ENCODE measurements around the gene CAPN3.
"Not testable (repeated sequence)": the region's sequence is repeated elsewhere in the genome, so short reads cannot be mapped to it uniquely, and the experiment has no call there.

Gene CAPN3

DNA sequence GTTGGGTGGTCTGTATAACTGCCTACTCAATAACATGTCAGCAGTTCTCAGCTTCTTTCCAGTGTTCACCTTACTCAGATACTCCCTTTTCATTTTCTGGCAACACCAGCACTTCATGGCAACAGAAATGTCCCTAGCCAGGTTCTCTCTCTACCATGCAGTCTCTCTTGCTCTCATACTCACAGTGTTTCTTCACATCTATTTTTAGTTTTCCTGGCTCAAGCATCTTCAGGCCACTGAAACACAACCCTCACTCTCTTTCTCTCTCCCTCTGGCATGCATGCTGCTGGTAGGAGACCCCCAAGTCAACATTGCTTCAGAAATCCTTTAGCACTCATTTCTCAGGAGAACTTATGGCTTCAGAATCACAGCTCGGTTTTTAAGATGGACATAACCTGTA lies at the start of gene CAPN3:
TSS of gene CAPN3 (plus strand) at position 253 of the 400 bp plus-strand sequence. CDS start 305 bp downstream, outside the sequence.
- DNase-seq: no peak

DNA sequence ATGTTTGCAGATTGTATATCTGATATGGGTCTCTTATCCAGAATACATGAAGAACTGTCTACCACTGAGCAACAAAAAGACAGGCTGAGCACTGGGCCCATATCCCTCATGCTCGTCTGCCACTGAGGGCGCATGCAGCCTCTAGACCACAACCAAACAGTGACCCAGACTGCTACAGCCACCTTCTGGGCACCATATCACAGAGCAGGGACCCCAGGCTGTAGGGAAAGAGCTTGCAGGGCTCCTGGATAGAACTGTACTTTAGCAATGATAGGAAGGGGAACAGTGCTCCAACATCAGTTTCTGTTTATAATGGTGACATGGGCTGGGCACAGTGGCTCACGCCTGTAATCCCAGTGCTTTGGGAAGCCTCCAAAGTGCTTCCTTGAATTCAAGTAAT lies 45.8 kb upstream of the CAPN3 start:
- DNase-seq: no peak

DNA sequence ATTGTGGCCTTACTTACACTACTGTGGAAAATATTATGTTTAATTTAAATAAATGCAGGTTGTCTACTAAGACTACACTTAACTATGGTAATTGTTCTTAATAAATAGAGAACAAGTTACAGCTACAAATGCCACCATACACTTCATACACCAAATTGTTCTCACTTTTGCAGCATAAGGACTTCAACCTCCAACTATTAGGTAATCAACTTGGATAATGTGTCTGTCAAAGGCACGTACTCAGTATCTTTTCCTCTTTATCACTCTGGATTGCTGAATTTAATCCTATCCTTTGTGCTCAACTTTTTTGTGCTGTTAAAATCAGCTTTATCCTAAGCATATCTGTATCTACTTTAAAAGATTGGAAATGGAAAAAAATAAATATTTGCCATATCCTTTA lies 44.5 kb upstream of the CAPN3 start:
- DNase-seq: no peak

DNA sequence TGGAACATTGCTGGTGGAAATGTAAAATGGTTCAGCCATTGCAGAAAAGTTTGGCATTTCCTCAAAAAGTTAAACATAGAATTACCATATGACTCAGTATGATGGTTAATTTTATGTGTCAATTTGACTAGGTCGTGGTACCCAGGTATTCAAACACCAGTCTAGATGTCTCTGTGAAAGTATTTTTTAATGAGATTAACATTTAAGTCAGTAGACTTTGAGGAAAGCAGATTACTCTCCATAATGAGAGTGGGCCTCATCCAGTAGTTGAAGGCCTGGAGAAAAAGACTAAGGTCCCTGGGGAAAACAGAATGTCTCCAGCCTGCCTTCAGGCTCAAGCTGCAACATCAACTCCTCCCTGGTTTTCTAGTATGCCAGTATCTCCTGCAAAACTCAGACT lies 43.8 kb upstream of the CAPN3 start:
- DNase-seq: no peak

DNA sequence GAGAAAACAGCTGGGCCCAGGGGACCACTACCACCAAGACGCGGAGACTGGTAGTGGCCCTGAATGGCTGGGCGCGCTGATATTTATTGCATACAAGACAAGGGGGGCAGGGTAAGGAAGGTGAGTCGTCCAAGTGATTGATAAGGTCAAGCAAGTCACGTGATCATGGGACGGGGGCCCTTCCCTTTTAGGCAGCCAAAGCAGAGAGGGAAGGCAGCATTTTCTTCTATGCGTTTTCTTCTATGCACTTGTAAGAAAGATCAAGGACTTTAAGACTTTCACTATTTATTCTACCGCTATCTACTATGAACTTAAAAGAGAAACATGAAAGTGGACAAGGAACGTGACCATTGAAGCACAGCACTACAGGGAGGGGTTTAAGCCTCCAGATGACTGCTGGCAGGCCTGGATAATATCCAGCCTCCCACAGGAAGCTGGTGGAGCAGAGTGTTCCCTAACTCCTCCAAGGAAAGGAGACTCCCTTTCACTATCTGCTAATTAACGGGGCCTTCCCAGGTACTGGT lies 43.0 kb upstream of the CAPN3 start:
- DNase-seq: not testable (repeated sequence)

DNA sequence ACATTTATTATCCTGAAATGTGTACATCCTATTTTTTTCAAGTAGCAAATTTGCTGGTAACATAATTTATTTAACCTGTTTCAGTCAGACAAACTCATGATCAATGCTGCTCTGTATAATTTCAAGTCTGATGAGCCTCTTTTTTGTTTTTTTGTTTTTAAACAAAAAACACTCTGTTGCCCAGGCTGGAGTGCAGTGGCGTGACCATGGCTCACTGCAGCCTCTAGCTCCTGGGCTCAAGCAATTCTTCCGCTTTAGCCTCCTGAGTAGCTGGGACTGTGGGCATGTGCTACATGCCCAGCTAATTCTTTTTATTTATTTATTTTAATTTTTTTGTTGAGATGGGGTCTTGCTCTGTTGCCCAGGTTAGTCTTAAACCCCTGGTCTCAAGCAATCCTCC lies 40.1 kb upstream of the CAPN3 start:
- no peak for DNase-seq

DNA sequence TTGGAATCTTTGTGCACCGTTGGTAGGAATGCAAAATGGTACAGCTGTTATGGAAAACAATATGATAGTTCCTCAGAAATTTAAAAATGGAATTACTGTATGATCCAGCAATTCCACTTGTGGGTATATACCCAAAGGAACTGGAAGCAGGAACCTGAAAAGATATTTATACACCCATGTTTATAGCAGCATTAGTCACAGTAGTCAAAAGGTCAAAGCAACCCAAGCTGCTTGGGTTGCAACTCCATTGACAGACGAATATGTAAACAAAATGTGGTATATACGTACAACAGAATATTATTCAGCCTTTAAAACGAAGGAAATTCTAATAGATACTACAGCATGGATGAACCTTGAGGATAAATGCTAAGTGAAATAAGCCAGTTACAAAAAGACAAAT lies 35.0 kb upstream of the CAPN3 start:
- DNase-seq: no peak

DNA sequence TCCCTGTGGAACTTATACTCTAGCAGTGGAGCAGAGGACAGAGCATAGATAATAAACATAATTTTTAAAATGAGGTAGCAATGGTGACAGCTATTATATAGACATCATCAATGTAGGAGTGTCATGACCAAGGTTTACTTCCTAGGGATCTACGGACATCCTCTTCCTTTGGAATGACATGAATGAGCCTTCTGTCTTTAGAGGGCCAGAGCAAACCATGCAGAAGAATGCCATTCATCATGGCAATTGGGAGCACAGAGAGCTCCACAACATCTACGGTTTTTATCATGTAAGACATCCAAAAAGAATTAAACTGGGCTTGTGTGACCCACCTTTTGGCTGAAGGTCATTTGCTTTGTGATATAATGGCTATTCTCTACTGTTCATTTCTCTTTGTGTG lies 30.1 kb upstream of the CAPN3 start:
- DNase-seq: no peak

DNA sequence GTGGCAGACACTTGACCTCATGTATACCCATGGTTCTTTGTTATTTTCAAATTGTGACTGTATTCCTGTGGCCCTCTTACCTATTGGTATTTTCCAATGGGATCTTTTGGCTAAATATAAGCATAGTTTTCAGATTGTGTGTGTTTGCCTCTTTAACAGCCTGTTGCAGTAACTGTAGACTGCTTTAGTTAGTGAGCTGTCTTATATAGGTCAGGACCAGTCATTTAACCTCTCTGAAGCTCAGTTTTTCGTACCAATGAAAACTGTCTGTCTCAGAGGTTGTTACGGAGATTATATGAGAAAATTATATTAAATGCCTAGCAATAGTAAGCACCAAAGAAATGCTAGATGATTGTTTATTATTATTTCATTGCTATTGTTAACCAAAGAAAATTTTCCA lies 29.3 kb upstream of the CAPN3 start:
- DNase-seq: no peak

DNA sequence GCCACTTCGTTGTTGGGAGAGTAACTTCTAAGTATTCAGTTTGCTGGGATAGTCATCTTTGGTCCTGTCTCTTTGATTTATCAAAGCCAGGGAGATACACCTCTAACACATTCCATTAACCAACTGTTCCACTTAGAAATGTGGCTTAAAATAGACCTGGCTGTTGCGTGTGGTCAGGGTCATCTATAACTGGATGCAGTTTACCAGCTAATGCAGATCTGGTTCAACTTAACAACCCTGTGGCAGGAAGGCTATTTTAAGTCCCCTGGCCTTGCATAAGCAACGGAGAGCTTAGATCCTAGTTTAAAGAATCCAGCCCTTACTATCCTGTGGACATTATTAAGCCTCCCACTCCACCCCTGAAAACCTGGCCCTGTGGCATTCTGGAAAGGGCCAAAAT lies 28.1 kb upstream of the CAPN3 start:
- DNase-seq: no peak

DNA sequence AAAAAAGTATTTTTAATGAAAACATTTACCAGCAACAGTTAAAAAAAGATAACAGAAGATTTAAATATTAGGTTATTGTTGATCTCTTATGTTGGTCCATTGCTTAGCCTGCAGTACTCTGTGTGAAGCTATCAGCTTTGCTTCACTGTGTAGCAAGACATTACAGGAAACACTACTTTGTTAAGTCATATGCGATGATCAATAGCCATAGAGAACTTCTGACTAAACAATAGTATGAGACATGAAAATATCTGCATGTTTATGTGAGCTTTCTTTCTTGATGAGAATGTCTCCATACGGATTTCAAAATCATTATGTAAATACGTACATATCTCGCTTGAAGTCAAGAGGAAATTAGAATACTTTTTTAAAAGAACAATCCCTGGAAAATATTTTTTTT lies 27.0 kb upstream of the CAPN3 start:
- no peak for DNase-seq

DNA sequence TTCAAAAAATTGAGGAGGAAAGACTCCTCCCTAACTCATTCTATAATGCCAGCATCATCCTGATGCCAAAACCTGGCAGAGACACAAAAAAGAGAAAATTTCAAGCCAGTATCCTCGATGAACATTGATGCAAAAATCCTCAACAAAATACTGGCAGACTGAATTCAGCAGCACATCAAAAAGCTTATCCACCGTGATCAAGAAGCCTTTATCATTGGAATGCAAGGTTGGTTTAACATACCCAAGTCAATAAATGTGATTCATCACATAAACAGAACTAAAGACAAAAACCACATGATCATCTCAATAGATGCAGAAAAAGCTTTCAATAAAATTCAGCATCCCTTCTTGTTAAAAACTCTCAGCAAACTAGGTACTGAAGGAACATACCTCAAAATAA lies 24.2 kb upstream of the CAPN3 start:
- DNase-seq: no peak

DNA sequence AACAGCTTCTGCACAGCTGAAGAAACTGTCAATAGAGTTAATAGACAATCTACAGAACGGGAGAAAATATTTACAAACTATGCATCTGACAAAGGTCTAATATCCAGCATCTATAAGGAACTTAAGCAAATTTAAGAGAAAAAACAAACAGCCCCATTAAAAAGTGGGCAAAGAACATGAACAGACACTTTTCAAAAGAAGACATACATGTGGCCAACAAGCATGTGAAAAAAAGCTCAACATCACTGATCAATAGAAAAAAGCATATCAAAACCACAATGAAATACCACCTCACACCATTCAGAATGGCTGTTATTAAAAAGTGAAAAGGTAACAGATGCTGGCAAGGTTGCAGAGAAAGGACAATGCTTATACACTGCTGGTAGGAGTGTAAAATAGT lies 22.7 kb upstream of the CAPN3 start:
- not testable (repeated sequence) for DNase-seq

DNA sequence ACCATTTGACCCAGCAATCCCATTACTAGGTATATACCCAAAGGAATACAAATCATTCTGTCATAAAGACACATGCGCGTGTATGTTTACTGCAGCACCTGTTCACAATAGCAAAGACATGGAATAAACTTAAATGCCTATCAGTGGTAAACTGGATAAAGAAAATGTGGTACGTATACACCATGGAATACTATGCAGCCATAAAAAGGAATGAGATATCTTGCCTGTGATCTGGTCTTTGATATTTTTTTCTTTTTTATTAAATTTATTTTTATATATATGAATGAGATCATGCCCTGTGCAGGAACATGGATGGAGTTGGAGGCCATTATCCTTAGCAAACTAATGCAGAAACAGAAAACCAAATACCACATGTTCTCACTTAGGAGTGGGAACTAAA lies 22.2 kb upstream of the CAPN3 start:
- not testable (repeated sequence) for DNase-seq

DNA sequence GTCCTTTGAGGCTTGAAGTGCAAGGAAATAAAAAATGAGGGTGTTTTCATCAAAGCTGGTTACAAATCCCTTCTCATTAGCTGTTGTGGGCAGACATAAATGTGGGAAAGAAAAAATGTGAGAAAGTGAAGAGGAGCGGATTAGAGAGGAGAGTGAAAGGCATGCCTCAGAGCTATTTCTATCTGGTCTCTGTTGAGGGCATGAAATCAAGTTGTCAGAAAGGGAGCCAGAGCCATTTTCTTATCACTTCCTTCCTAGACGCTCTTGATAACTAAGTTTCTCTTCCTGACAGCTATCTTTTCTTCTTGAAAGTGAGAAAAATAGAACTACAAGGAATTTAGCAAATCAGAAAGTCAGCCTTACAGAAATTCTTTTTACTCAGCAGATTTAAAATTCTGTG lies 20.8 kb upstream of the CAPN3 start:
- DNase-seq: no peak

DNA sequence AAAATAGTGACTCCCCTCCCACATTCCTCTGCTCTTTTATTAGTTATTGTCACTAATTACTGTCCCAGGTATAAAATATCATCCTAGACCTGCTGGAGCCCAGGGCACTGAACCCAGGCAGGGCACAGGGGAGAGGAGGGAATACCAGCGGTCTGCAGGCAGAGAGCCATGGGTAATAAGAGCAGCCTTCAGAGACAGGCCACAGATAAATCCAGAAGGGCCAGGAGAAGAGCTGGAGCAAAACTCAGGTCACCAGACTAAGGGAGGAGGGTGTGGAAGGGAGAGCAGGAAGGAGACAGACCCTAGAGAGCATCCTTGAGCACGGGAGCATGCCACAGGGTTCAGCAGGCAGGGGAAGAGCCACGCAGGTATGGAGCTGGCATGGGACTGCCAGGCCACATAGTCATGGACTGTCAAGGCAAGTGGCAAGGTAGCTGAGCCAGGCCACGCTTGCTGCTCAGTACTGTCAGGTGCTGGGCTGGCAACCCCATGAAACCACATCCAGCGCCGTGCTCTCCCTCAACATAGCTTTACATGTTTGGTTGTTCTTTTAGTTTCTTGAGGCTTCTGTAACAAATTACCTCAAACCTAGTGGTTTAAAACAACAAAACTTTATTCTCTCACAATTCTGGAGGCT lies 15.6 kb upstream of the CAPN3 start:
- no peak for DNase-seq

DNA sequence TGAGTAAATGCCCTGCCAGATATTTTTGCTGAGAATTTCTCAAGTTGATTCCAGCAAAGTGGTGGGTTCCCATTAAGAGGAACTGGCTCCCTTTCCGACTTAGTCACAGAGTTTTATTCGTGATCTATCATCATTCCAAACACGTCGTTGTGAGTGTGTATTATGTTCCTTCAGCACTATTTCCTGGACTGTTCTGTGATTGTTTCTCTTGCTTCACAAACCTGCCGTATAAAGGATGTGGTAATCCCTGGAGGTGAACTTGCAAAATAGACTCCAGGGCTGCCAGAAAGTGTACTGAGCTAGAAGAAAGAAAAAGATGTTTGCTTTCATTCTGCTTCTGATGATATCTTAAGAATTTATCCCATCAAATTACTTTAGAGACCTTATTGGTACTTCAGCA lies 14.5 kb upstream of the CAPN3 start:
- no peak for DNase-seq

DNA sequence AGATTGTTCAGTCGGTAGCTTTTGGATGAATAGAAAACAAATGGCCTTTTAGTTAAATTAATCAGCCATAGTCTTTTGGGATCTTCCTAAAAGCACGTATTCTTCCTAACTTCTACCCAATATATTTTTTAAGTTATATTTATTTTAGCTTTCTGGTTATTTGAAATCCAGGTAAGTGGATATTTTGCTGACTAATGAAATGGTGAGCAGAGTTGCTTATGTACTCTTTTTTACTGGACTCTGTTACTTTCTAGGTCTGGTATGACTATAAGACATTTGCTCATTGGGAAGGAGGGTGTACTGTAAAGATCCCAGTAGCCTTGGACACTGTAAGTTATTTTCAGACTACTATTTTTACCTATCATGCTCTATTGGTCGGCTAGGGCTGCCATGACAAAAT lies 13.8 kb upstream of the CAPN3 start:
- DNase-seq: no peak

DNA sequence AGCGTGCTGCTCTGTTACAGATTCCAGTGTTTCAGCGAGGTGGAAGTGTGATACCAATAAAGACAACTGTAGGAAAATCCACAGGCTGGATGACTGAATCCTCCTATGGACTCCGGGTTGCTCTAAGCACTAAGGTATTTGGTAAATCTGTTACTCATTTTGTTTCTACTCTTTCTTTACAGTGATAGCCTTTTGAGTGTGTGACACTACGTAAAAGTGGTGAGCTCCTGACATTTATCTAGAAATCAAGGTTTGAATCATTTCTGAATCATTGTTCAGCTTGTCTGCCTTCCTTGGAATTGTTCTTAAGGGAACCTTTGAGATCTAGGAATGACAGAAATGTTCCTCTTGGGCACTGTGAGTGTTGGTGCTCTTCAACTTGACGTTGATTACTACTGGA lies 11.2 kb upstream of the CAPN3 start:
- DNase-seq: no peak

DNA sequence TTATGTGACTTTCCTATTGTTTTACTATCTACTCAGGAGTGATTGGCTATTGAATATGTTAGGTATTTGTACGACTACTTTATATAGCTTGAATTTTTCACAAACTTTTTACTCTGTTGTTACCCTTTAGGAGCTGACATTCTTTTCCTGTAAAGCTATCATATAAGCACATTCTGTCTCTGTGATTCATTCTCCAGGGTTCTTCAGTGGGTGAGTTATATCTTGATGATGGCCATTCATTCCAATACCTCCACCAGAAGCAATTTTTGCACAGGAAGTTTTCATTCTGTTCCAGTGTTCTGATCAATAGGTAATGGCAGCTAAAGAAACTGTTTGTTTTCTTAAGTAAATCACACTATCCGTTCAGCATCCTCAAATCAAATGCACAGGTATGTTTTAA lies 10.1 kb upstream of the CAPN3 start:
- DNase-seq: no peak

DNA sequence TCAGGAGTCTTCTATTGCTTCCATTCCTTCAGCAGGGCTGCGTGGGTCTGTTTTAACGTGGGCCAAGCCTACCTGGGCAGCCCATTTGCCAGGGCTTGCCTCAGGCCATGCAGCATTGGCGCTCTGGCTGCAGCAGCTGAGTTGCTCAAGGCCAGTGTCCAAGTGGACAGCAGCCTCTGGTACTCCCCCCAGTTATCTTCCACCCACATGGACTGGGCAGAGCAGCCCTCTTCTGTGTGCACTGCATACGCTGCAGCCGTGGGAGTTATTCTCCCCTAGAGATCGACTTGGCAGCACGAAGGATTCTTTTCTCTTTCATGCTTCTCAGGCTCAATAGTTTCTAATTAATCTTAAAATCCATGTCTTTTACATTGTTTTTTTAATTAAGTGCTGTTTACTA lies 6.9 kb upstream of the CAPN3 start:
- DNase-seq: no peak

DNA sequence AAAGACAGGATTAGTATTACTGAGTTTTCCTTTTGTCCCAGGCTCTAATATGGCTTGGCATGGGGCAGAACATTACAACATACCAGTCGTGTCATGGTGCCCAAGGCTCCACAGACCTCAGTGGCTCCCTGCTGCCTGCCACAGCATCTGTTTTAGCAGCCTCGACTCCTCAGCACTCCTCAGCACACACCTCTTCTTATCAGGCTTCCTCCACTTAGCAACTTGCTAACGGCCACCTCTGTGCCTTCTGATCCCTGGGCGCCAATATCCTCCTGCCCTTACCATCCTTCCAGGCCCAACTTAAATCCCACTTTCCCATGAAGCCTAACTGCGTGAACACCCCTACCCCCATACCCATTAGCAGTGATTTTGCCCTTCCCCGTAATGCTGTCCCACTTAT lies 6.2 kb upstream of the CAPN3 start:
- no peak for DNase-seq

DNA sequence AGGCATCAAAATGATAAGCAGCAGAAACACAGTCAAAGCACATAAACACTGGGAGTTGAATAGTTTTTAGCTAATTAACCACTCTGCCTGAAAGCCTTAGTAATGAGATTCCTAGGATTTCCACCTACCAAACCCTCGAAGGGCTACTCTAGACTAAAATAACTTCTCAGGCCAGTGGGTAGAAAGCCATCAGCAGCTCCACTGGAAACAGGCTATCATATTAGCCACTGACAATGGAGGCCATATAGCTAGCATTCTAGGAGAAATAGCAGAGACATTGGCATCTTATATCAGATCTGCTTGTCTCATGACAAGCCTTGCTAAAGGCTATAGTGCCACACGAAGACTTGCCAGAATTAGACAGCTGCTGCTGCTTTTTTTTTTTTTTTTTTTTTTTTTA lies 4.5 kb upstream of the CAPN3 start:
- no peak for DNase-seq

DNA sequence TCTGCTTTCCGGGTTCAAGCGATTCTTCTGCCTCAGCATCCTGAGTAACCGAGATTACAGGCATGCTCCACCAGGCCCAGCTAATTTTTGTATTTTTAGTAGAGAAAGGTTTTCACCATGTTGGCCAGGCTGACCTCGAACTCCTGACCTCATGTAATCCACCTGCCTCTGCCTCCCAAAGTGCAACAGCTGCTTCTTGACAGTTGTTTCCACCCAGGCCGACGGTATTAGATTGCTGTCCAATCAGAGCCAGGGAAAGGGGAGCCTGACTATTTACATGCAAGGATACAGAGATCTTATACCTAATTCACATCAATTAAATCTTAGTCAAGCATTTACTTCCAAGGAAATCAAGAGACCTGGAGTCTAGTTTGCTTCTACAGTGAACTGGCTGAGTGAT lies 4.0 kb upstream of the CAPN3 start:
- no peak for DNase-seq

DNA sequence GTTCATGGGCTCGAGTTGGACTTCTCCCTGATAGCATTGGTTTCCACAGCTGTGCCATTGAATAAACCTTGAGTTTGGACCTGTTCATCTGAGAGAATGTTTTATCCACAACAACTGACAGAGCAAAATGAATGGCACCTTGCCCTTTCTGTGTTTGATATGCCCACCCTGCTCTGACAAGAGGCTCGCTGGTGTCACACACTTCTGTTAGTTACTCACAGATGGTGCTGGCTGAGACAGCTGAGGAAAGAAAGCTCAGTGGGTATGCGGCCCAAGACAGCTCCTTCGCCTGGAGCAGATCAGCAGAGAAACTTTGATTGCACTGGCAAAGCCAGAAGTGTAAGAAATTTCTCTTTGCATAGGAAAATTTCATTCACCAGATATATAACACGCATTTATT lies 2.5 kb upstream of the CAPN3 start:
- no peak for DNase-seq

DNA sequence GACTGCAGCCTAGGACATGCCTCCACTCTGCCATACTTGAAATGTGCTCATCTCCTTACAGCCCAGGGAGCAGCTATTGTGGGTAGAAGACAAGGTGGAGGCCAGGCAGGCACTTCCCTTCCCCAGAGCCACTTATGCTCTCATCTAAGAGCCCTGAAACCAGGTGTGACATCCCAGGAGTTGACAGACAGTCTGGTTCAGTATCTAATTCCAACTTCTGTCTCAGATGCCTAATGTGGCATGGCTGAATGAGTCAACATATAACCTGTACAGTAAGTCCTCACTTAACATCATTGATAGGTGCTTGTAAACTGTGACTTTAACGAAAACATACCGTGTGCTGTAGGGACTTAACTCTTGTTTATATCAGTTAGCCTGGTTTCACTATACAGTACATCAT lies 1.2 kb upstream of the CAPN3 start:
- no peak for DNase-seq
